B cell (primary cell): ENCODE measurements around the gene IPO11. TPM values are rescaled to one million over a fixed set of nuclear protein-coding genes. Genes with fewer than 3 reads are reported as not detected.

Experiments
- ATAC-seq: fragments of 200-7000 bp; cut with Tn5 transposase; one replicate; pipeline ENCODE4 v1.10.0; 2021; ENCODE audit warnings: low read depth, mild to moderate bottlenecking, moderate number of reproducible peaks, moderate library complexity
- CTCF ChIA-PET: fragments of 350-600 bp; sonication (Branson Sonifier 250); formaldehyde crosslinking; loops from one replicate; lab custom pipeline; 2021; ENCODE audit warnings: antibody characterized with exemption, inconsistent platforms; lab: Charles Lee
- POLR2A ChIA-PET: fragments of 350-600 bp; sonication (Branson Sonifier 250); formaldehyde crosslinking; loops from one replicate; lab custom pipeline; 2021; ENCODE audit warnings: antibody characterized with exemption; lab: Charles Lee
- DNase-seq: peaks from one replicate; pipeline ENCODE4 v3.0.0; 2013
- H2AFZ ChIP-seq: 2 replicates; pipeline ENCODE4 v1.6.1; 2012; ENCODE audit warnings: mild to moderate bottlenecking, low read depth, low read length; ENCODE audit not compliant: insufficient read depth, poor library complexity, severe bottlenecking
- H3K27ac ChIP-seq, 2 donors: 1 replicate in 1 of 2; 2 replicates in 1 of 2; pipeline ENCODE4 v1.5.1; 2012 to 2013; ENCODE audit warnings: low read length in 2 of 2, mild to moderate bottlenecking in 2 of 2, moderate library complexity in 1 of 2
- H3K27me3 ChIP-seq, 4 experiments: fragments of 200-600 bp in 1 of 4; sonication (generic) in 1 of 4; replicated peaks in 1 of 4; 1 replicate in 2 of 4; 2 replicates in 2 of 4; pipeline versions ENCODE4 v1.6.1 to v1.7.0; 2013 to 2016; ENCODE audit warnings: low read length in 3 of 4, mild to moderate bottlenecking in 2 of 4, mixed read lengths in 1 of 4, moderate library complexity in 1 of 4; ENCODE audit not compliant: insufficient read depth in 4 of 4, control insufficient read depth in 3 of 4; ENCODE audit errors: control extremely low read depth in 1 of 4
- H3K36me3 ChIP-seq, 2 experiments: replicated peaks in 1 of 2; 1 replicate in 1 of 2; 2 replicates in 1 of 2; pipeline versions ENCODE4 v1.6.1 to v1.7.1; 2013; ENCODE audit warnings: low read length in 1 of 2; ENCODE audit not compliant: insufficient read depth in 2 of 2, control insufficient read depth in 1 of 2; ENCODE audit errors: control extremely low read depth in 1 of 2, extremely low read depth in 1 of 2
- H3K4me1 ChIP-seq, 2 donors: fragments of 200-600 bp in 1 of 2; sonication (generic) in 1 of 2; 1 replicate in 1 of 2; 2 replicates in 1 of 2; pipeline versions ENCODE4 v1.5.1 to v1.6.1; 2013 to 2017; ENCODE audit warnings: low read length in 2 of 2; ENCODE audit not compliant: control insufficient read depth in 2 of 2, insufficient read depth in 2 of 2
- H3K4me2 ChIP-seq: replicated peaks from 2 replicates; pipeline ENCODE3; 2012; ENCODE audit warnings: mild to moderate bottlenecking, low read depth, low read length; ENCODE audit not compliant: poor library complexity, severe bottlenecking
- H3K4me3 ChIP-seq, 5 experiments: fragments of 200-600 bp in 1 of 5; sonication (generic) in 1 of 5; 1 replicate in 3 of 5; 2 replicates in 2 of 5; pipeline versions ENCODE4 v1.5.1 to v1.7.0; 2011 to 2016; ENCODE audit warnings: low read length in 4 of 5, mild to moderate bottlenecking in 4 of 5, low read depth in 2 of 5, control low read depth in 1 of 5, moderate library complexity in 1 of 5; ENCODE audit not compliant: insufficient read depth in 1 of 5; ENCODE audit errors: control extremely low read depth in 1 of 5, extremely low read depth in 1 of 5
- H3K79me2 ChIP-seq: fragments of 200-600 bp; sonication (generic); one replicate; pipeline ENCODE4 v1.6.0; 2016; ENCODE audit warnings: low read length; ENCODE audit not compliant: control insufficient read depth, insufficient read depth
- H3K9ac ChIP-seq: fragments of 200-600 bp; sonication (generic); 2 replicates; pipeline ENCODE4 v1.6.1; 2017; ENCODE audit warnings: mild to moderate bottlenecking, low read length, moderate library complexity
- H3K9me3 ChIP-seq, 3 donors: one replicate each; pipeline versions ENCODE4 v1.6.1 to v1.7.1; 2013; ENCODE audit warnings: low read length in 2 of 3; ENCODE audit not compliant: control insufficient read depth in 2 of 3, insufficient read depth in 1 of 3; ENCODE audit errors: control extremely low read depth in 1 of 3
- H4K20me1 ChIP-seq: 2 replicates; pipeline ENCODE4 v1.6.0; 2012; ENCODE audit warnings: mild to moderate bottlenecking, low read length; ENCODE audit not compliant: insufficient read depth, control insufficient read depth, poor library complexity, severe bottlenecking
- H3K27ac Mint-ChIP-seq: one replicate; pipeline ENCODE4 v1.8.0; 2021; ENCODE audit warnings: mixed read lengths
- H3K27me3 Mint-ChIP-seq: one replicate; pipeline ENCODE4 v1.8.0; 2021; ENCODE audit warnings: mixed read lengths
- H3K4me1 Mint-ChIP-seq: one replicate; pipeline ENCODE4 v1.8.0; 2021; ENCODE audit warnings: mixed read lengths
- H3K4me3 Mint-ChIP-seq: one replicate; pipeline ENCODE4 v1.8.0; 2021; ENCODE audit warnings: mixed read lengths
- H3K9me3 Mint-ChIP-seq: one replicate; pipeline ENCODE4 v1.8.0; 2022; ENCODE audit warnings: mixed read lengths; ENCODE audit not compliant: insufficient read depth
- CTCF ChIP-seq: fragments of 200-600 bp; IDR thresholded peaks from one replicate; pipeline ENCODE4 v1.8.0; 2022; ENCODE audit warnings: antibody characterized with exemption, mild to moderate bottlenecking
- EZH2 ChIP-seq: IDR thresholded peaks from 2 replicates; pipeline ENCODE4 v1.6.1; 2012; ENCODE audit warnings: borderline replicate concordance, low read depth, mild to moderate bottlenecking, moderate library complexity, low read length; ENCODE audit not compliant: insufficient read depth, poor library complexity, severe bottlenecking
- WGBS: methylation state at CpG from one replicate; pipeline ENCODE4 v1.1.5; 2013; ENCODE audit warnings: missing lambda C conversion rate; ENCODE audit not compliant: insufficient coverage; 5-methylcytosine and 5-hydroxymethylcytosine counted together
- intact Hi-C: fragments of 100-400 bp; cut with micrococcal nuclease; formaldehyde crosslinking; loops from one replicate; pipeline ENCODE4 v1.10.0; 2022
- polyA plus RNA-seq: library from polyadenylated mRNA; depleted of rRNA; stranded (reverse); fragments of >200 nt; gene quantifications from 2 replicates; pipeline ENCODE4 v1.2.3, GENCODE V29; 2012
- total RNA-seq, 2 donors: library from RNA; stranded (reverse); fragments of 120-200 nt in 1 of 2; gene quantifications; 1 replicate in 1 of 2; 2 replicates in 1 of 2; pipeline versions ENCODE4 v1.2.3 to v1.2.4, GENCODE V29; 2013 to 2022

The IPO11 gene
- total and polyA plus RNA-seq, 2 donors (not counting 1 experiment from before 2014, with no cell fraction given): 3.8 to 37.4 TPM

- peaks cover 12% of the 10 kb centered on the region for H3K4me1 Mint-ChIP-seq
These were observed 164.9 kb downstream of the IPO11 start for GRCh38 chr5:62577488-62577887.

DNA sequence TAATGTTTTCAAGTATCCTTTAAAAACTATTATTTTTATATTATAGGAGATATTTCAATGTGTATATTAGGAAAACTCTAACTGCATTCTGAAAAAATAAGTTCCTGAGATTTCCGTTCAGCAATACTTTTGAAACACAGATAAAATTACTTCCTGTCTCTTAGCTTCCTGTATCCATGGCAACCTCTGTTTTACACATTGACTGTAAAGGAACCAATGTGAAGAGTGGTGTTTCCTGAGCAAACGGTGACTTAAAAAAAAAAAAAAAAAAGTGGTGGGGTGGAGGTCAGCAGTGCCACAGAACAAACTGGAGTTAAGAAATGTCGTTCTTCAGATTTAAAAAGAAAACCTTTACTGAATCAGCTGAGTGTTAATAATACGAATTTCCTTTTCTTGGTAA, 166.0 kb downstream of the IPO11 start, which contains the start of gene LRRC70:
LRRC70 (plus strand) TSS at position 280 of the 400 bp plus-strand sequence. CDS start 620 bp downstream, outside the sequence.
- no peaks in the 10 kb centered on the region for H4K20me1 ChIP-seq
- CTCF ChIA-PET: interaction anchor here (0.6 kb wide), 1 partner anchor 45 kb away, joined by 3 read pairs; no protein-coding TSS in a partner anchor
- H3K4me3 ChIP-seq: peak within 1 kb of the TSS in 1 of 5 experiments; percentile 39
- peak within 1 kb of the TSS; percentile 36 for H3K9ac ChIP-seq
- peak within 1 kb of the TSS; percentile 23 for H3K27ac Mint-ChIP-seq
- H3K4me3 Mint-ChIP-seq: peak within 1 kb of the TSS; percentile 14
- no peaks in the 10 kb centered on the region for H3K27me3 ChIP-seq
- H3K27ac ChIP-seq: no peak within 1 kb of the TSS
- no peaks in the 10 kb centered on the region for H3K9me3 ChIP-seq
- H3K4me2 ChIP-seq: peak within 1 kb of the TSS; percentile 59
- intact Hi-C loops: no loop called here
- no CpG with 5 or more reads among the region's 4 CpGs for WGBS
- H3K4me1 ChIP-seq: peaks cover 0 to 7% of the 10 kb centered on the region in 2 donors
- POLR2A ChIA-PET: no interaction called here
- no peaks in the 10 kb centered on the region for H3K27me3 Mint-ChIP-seq
- no peaks in the 10 kb centered on the region for H3K79me2 ChIP-seq
- H3K4me1 Mint-ChIP-seq: peaks cover 8% of the 10 kb centered on the region
- DNase-seq (peak; percentile 76), ATAC-seq (peak; percentile 63)
- no peak for TF ChIP-seq EZH2
- no peak for TF ChIP-seq CTCF
- H3K36me3 ChIP-seq: peaks cover 2 to 6% of the 10 kb centered on the region in 2 experiments
- H2AFZ ChIP-seq: peak within 1 kb of the TSS; percentile 12
- no peaks in the 10 kb centered on the region for H3K9me3 Mint-ChIP-seq

More at GRCh38 chr5:62577488-62577887, 164.9 kb downstream of the IPO11 start:
- POLR2A ChIA-PET: no interaction called here
- Histone ChIP-seq H3K4me2 (no peak overlapping the region), H3K27ac (no peak overlapping the region), H3K79me2 (no peaks in the 10 kb centered on the region), H3K4me3 (no peak overlapping the region), H3K9ac (no peak overlapping the region), H3K9me3 (no peaks in the 10 kb centered on the region), H3K4me1 (peaks cover 0 to 7% of the 10 kb centered on the region in 2 donors), H3K36me3 (peaks cover 2 to 6% of the 10 kb centered on the region in 2 experiments), H2AFZ (no peak overlapping the region), H3K27me3 (no peaks in the 10 kb centered on the region), H4K20me1 (no peaks in the 10 kb centered on the region)
- no peak overlapping the region for H3K27ac Mint-ChIP-seq
- no peaks in the 10 kb centered on the region for H3K9me3 Mint-ChIP-seq
- no peak overlapping the region for H3K4me3 Mint-ChIP-seq
- CTCF ChIA-PET: no interaction called here
- H3K27me3 Mint-ChIP-seq: no peaks in the 10 kb centered on the region
- intact Hi-C loops: no loop called here
- TF ChIP-seq EZH2 (no peak), CTCF (no peak)
- WGBS: no CpG with 5 or more reads among the region's 1 CpG
- DNase-seq: no peak
- no peak for ATAC-seq
